GM19372 (cell line): ENCODE results near the gene GET3.
"Not testable (repeated sequence)": the region's sequence is repeated elsewhere in the genome, so short reads cannot be mapped to it uniquely, and the experiment has no call there.

Experiments
- ATAC-seq: cut with Tn5 transposase; IDR thresholded peaks from one replicate; pipeline ENCODE4 v1.9.1; 2021; ENCODE audit warnings: mild to moderate bottlenecking, low read depth, moderate library complexity; ENCODE audit not compliant: unreplicated experiment

GET3 gene

GRCh38 chr19:12736995-12737834, at the start of gene GET3:
GET3 (plus strand) TSS chr19:12737497; CDS start chr19:12737506, 9 bp downstream.
- ATAC-seq: peak; percentile 68

DNA sequence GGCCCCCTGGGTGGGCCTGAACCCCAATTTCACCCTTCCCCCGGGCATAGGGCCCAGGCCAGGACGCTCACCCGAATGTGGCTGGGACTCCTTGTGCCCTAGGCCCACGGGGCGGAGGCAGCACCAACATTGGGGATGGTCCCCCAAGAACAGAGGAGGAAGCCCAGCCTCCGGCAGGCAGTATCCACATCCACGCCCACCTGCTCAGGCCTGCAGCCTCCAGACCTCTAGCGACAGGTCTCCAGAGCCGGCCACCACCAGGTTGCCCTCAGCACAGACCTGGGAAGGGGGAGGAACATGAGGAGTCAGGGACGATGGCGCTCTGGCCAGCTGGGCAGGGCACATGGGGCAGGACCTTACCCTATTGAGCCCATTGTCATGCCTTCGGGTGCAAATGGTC, 48.3 kb upstream of the GET3 start:
- no peak for ATAC-seq

GRCh38 chr19:12689581-12690216, 47.6 kb upstream of the GET3 start:
- no peak for ATAC-seq

DNA sequence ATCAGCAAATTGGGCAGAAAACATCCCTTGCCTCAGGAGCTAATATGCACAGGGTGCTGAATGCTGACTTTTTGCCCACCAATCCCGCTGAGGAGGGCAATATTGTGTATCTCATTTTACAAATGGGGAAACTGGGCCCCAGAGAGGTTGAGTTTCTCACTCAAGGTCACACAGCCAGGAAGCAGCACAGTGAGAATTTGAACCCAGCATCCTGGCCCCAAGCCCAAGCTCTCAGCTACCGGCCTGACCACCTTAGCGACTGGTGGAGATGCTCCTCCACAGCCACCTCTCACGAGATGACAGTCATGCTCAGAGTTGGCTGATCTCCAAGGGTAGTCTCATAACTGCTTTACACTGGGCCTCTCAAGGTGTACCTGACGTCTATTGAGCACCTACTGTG, 44.3 kb upstream of the GET3 start:
- no peak for ATAC-seq

DNA sequence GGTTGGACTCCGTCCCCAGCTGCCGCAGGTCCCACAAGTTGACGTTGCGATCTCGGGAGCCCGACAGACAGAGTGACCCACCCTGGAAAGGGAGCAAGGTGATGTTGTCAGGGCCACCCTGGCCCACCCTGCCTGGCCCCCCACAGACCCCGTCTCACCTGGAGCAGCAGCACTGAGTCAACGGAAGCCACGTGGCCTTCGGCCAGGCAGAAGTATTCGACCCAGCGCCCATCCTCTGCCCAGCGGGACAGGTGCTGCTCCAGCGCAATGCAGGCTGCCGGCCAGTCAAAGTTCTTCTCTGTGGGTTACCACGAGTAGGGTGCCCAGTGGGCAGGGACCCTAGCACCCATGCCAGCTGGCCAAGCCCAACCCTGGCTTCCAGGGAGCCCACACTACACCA, 42.7 kb upstream of the GET3 start:
- no peak for ATAC-seq

- ATAC-seq: no peak
Measured at GRCh38 chr19:12695096-12695495, 42.2 kb upstream of the GET3 start.

DNA sequence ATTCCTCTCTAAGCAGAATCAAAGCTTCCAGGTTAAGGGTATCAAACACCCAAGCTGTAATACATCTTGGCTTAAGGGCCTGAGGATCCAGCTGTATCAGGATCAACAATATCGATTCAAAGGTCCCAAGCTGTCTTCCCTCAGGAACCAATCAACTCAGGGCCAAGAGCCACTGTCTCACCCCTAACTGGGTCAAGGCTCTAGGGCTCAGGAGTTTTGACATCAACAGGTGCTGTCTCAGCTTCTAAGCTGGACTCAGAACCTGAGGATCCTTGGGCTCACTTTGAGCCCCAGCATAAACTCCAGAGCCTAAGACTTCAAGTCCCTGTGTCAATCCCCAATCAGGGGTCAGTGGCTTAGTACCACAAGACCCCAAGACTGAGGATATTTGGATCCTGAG, 41.8 kb upstream of the GET3 start:
- no peak for ATAC-seq

- peak; percentile 18 for ATAC-seq
Measured at GRCh38 chr19:12695997-12696365, 41.3 kb upstream of the GET3 start.

DNA sequence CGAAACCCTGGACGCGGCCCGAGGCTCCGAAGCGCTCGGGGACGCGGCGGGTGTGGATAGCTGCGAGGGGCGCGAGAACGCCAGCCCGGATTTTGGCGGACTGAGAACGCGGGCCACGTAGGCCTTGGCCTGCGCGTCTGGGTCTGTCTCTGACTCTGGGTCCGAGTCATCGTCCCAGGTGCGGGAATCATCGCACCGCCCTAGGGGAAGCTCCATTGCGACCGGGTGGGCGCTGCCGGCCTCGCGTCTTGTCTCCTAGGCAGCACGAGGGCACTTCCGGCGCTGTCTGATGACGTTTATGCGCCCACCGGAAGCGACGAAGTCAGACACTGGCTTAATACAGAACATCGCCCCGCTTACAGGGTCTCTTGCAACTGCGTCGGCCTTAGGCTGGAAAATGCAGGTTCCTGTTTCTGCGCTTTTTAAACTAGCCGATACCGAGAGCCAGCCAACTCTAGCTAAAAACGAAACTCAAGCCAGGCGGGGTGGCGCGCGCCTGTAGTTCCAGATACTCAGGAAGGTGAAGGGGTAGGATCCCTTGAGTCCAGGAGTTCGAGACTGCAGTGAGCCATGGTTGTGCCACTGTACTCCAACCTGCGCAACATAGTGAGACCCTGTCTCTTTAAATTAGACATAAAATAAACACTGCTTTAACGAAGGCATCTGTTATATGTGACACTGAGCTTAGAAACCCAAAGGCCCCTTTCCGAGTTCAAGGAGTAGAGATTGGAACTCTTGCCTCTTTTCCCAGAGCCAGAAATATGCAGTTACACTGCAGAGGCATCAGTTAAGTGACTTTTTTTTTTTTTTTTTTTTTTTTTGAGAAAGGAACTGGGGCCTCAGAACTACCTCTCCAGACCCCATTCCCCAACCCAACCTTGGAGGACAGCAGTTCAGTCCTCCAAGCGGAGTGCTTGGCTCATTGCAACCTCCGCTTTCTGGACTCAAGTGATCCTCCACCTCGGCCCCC, 40.6 kb upstream of the GET3 start, which contains the start of gene FBXW9:
TSS of gene FBXW9 (minus strand) at position 266 of the 970 bp plus-strand sequence. CDS start at position 216, 50 bp downstream.
- ATAC-seq: peak; percentile 83

DNA sequence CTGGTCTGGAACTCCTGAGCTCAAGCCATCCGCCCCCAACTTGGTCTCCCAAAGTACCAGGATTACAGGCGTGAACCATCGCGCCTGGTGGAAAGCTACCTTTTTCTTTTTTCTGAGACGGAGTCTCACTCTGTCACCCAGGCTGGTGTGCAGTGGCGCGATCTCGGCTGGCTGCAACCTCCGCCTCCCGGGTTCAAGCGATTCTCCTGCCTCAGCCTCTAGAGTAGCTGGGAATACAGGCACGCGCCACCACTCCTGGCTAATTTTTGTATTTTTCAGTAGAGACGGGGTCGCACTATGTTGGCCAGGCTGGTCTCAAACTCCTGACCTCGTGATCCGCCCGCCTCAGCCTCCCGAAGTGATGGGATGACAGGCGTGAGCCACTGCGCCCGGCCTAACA, 39.9 kb upstream of the GET3 start:
- ATAC-seq: not testable (repeated sequence)

DNA sequence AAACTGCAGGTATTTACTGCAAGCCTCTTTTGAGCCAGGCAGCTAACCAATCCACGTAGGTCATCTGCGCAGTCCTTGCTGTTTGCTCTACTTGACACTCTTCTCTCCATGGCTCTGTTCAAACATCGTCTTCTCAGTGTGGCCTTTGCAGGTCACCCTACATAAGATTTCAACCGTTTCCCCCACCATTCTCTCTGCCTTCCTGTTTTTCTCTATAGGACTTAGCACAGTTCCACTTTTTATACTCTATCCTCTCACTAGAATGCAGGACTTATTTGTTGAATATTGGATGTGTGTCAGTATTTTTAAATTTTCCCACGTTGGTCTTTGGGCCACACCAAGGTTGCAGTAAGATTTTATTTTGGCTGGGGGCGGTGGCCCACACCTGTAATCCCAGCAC, 39.2 kb upstream of the GET3 start:
- no peak for ATAC-seq

- no peak for ATAC-seq
Measured at GRCh38 chr19:12701596-12702282, 35.6 kb upstream of the GET3 start.

GRCh38 chr19:12703046-12703445, 34.3 kb upstream of the GET3 start:
- no peak for ATAC-seq

GRCh38 chr19:12705169-12705568, 32.1 kb upstream of the GET3 start:
- no peak for ATAC-seq

GRCh38 chr19:12705654-12706331, 31.5 kb upstream of the GET3 start:
- ATAC-seq: no peak

DNA sequence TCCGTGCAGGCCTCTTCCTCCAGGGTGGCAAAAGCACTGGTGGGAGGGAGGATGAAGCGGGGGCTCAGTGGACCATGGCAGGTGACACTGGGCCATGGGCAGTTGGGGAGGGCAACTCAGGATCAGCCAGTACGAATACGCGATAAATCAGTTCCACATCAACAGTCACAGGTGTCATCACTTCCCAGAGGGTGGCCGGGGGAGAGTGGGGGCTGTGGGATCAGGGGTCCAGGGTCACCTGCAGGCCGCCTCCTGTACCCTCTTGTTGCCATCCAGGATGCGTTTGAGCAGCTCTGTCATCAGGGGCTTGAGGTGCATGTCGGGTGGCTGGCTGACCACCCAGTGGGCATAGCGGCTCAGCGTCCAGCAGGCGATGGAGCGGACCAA, 31.0 kb upstream of the GET3 start:
- ATAC-seq: no peak

DNA sequence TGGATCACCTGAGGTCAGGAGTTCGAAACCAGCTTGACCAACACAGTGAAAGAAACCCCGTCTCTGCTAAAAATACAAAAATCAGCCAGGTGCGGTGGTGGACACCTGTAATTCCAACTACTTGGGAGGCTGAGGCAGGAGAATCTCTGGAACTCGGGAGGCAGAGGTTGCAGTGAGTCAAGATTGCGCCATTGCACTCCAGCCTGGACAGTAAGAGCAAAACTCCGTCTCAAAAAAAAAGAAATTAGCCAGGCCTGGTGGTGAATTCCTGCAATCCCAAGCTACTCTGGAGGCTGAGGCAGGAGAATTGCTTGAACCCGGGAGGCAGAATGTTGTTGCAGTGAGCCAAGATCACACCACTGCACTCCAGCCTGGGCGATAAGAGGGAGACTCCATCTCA, 28.7 kb upstream of the GET3 start:
- no peak for ATAC-seq

GRCh38 chr19:12711187-12711586, 26.1 kb upstream of the GET3 start:
- ATAC-seq: no peak

DNA sequence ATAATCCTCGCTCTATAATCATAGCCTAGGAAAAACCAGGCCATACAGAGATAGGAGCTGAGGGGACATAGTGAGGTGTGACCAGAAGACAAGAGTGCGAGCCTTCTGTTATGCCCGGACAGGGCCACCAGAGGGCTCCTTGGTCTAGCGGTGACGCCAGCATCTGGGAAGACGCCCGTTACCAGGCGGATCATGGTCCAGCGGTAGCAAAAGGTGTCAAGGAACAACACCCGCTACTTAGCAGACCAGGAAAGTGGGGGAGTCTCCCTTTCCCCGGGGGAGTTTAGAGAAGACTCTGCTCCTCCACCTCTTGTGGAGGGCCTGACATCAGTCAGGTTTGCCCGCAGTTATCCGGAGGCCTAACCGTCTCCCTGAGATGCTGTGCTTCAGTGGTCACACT, 25.2 kb upstream of the GET3 start:
- not testable (repeated sequence) for ATAC-seq

- ATAC-seq: not testable (repeated sequence)
Measured at GRCh38 chr19:12713304-12713703, 24.0 kb upstream of the GET3 start.
